Posterior vena cava (tissue), 2 donors: ENCODE measurements around the gene GAS7. TPM values are rescaled to one million over a fixed set of nuclear protein-coding genes. Genes with fewer than 3 reads are reported as not detected.
"Not testable (repeated sequence)": the region's sequence is repeated elsewhere in the genome, so short reads cannot be mapped to it uniquely, and the experiment has no call there.

Experiments
- DNase-seq: peaks from one replicate; pipeline ENCODE4 v3.0.0-alpha.2; 2020; ENCODE audit warnings: low spot score
- intact Hi-C, 2 donors: fragments of 100-400 bp; cut with DNase I; formaldehyde crosslinking; loops; one replicate each; pipeline versions ENCODE4 v1.14.1 to v1.14.2; 2022 to 2023
- total RNA-seq, 2 donors: library from RNA; stranded (reverse); fragmentation: NEBNext Ultra II Directional; extraction: Animal tissue kit (Norgen Biotek cat#: 25700); gene quantifications; one replicate each; pipeline ENCODE4 v1.2.1, GENCODE V29; 2021
- donor health status: DM: yes; HTN: yes; CAD: no.
- donor health status: DM: yes; HTN: yes; CAD: no.

GAS7 gene
- total RNA-seq, 2 donors from 2014 or later: 70.6 to 190 TPM

GRCh38 chr17:9922012-9922848 is 276.2 kb downstream of the GAS7 start:
- no peak for DNase-seq
- intact Hi-C loops: loop anchor here in 1 of 2 donors (10.0 kb wide), 1 partner anchor 693 kb away; no protein-coding TSS in a partner anchor

GRCh38 chr17:9921216-9921615 is 277.2 kb downstream of the GAS7 start:
- intact Hi-C loops: loop anchor here in 1 of 2 donors (10.0 kb wide), 1 partner anchor 694 kb away; no protein-coding TSS in a partner anchor
- not testable (repeated sequence) for DNase-seq

GRCh38 chr17:9918804-9919352 is 279.5 kb downstream of the GAS7 start:
- intact Hi-C loops: no loop called here
- DNase-seq: no peak

- intact Hi-C loops: no loop called here
These were observed 280.1 kb downstream of the GAS7 start for GRCh38 chr17:9918352-9918751.

GRCh38 chr17:9917801-9918200 is 280.6 kb downstream of the GAS7 start:
- intact Hi-C loops: no loop called here
- DNase-seq: no peak

More at GRCh38 chr17:9918352-9918751, 280.1 kb downstream of the GAS7 start:
- DNase-seq: no peak

GRCh38 chr17:9917131-9917530 is 281.3 kb downstream of the GAS7 start:
- intact Hi-C loops: no loop called here
- no peak for DNase-seq

- no peak for DNase-seq
- intact Hi-C loops: no loop called here
These were observed 282.3 kb downstream of the GAS7 start for GRCh38 chr17:9916108-9916507.

GRCh38 chr17:9913476-9913875 is 284.9 kb downstream of the GAS7 start:
- DNase-seq: no peak
- intact Hi-C loops: no loop called here

GRCh38 chr17:9912121-9913099 is 286.0 kb downstream of the GAS7 start:
- intact Hi-C loops: no loop called here
- no peak for DNase-seq

- intact Hi-C loops: no loop called here
These were observed 287.3 kb downstream of the GAS7 start for GRCh38 chr17:9911089-9911488.

GRCh38 chr17:9908649-9909042 is 289.8 kb downstream of the GAS7 start:
- no peak for DNase-seq

More at GRCh38 chr17:9911089-9911488, 287.3 kb downstream of the GAS7 start:
- no peak for DNase-seq

GRCh38 chr17:9907883-9908648 is 290.3 kb downstream of the GAS7 start:
- peak; percentile 50 for DNase-seq
- intact Hi-C loops: loop anchor here in 1 of 2 donors (5.0 kb wide), 1 partner anchor 1374 kb away; no protein-coding TSS in a partner anchor

More at GRCh38 chr17:9908649-9909042, 289.8 kb downstream of the GAS7 start:
- intact Hi-C loops: loop anchor here in 1 of 2 donors (5.0 kb wide), 1 partner anchor 1374 kb away; no protein-coding TSS in a partner anchor

GRCh38 chr17:9907131-9907530 is 291.3 kb downstream of the GAS7 start:
- DNase-seq: peak; percentile 37
- intact Hi-C loops: loop anchor here in 1 of 2 donors (5.0 kb wide), 1 partner anchor 1375 kb away; no protein-coding TSS in a partner anchor

GRCh38 chr17:9906616-9907015 is 291.8 kb downstream of the GAS7 start:
- DNase-seq: peak; percentile 62
- intact Hi-C loops: loop anchor here in 1 of 2 donors (5.0 kb wide), 1 partner anchor 1376 kb away; no protein-coding TSS in a partner anchor

- DNase-seq: peak; percentile 88
- intact Hi-C loops: loop anchor here in 1 of 2 donors (5.0 kb wide), 1 partner anchor 1376 kb away; no protein-coding TSS in a partner anchor
These were observed 292.5 kb downstream of the GAS7 start for GRCh38 chr17:9905902-9906301.

- intact Hi-C loops: loop anchor here in 1 of 2 donors (5.0 kb wide), 1 partner anchor 1377 kb away; no protein-coding TSS in a partner anchor
- DNase-seq: no peak
These were observed 293.4 kb downstream of the GAS7 start, which contains the start of gene RCVRN for GRCh38 chr17:9905078-9905415. TSS of gene RCVRN (minus strand) at chr17:9905271. CDS start at chr17:9905180, 91 bp downstream.

GRCh38 chr17:9904277-9905077 is 293.9 kb downstream of the GAS7 start:
- DNase-seq: peak; percentile 72
- intact Hi-C loops: loop anchor here in 1 of 2 donors (5.0 kb wide), 1 partner anchor 1378 kb away; no protein-coding TSS in a partner anchor
